Lung (tissue), 16 donors: ENCODE data around the gene CTSA. TPM values are rescaled to one million over a fixed set of nuclear protein-coding genes. Genes with fewer than 3 reads are reported as not detected.
A peak's percentile ranks its signal among the peaks of the same experiment; 100 is the strongest.

Experiments
- ATAC-seq: fragments of 200-7000 bp; cut with Tn5 transposase; one replicate; pipeline ENCODE4 v1.9.1; 2020; ENCODE audit warnings: moderate number of reproducible peaks; ENCODE audit not compliant: insufficient read depth, low FRiP score
- DNase-seq, 3 donors: peaks; one replicate each; pipeline ENCODE4 v3.0.0-alpha.2; 2013 to 2017
- H3K27ac ChIP-seq, 2 donors: one replicate each; pipeline ENCODE4 v1.5.1; 2013; ENCODE audit warnings: mild to moderate bottlenecking in 2 of 2, moderate library complexity in 2 of 2, control low read depth in 1 of 2, inconsistent platforms in 1 of 2, low read depth in 1 of 2, low read length in 1 of 2
- H3K27me3 ChIP-seq, 3 donors: one replicate each; pipeline ENCODE4 v1.5.1; 2013; ENCODE audit warnings: low read length in 2 of 3; ENCODE audit not compliant: control insufficient read depth in 3 of 3, insufficient read depth in 3 of 3
- H3K36me3 ChIP-seq, 4 donors: one replicate each; pipeline ENCODE4 v1.5.1; 2013; ENCODE audit warnings: low read length in 4 of 4, mild to moderate bottlenecking in 1 of 4, moderate library complexity in 1 of 4; ENCODE audit not compliant: control insufficient read depth in 4 of 4, insufficient read depth in 4 of 4
- H3K4me1 ChIP-seq, 5 donors: one replicate each; pipeline ENCODE4 v1.5.1; 2013; ENCODE audit warnings: low read length in 5 of 5, mild to moderate bottlenecking in 2 of 5, moderate library complexity in 1 of 5; ENCODE audit not compliant: control insufficient read depth in 5 of 5, insufficient read depth in 5 of 5
- H3K4me3 ChIP-seq: one replicate; pipeline ENCODE4 v1.5.1; 2013; ENCODE audit warnings: mild to moderate bottlenecking, control low read depth, moderate library complexity
- H3K9ac ChIP-seq, 2 donors: one replicate each; pipeline ENCODE4 v1.5.1; 2013; ENCODE audit warnings: low read length in 2 of 2, control low read depth in 1 of 2; ENCODE audit not compliant: insufficient read depth in 1 of 2
- H3K9me3 ChIP-seq, 4 donors: one replicate each; pipeline ENCODE4 v1.5.1; 2013; ENCODE audit warnings: low read length in 3 of 4, mild to moderate bottlenecking in 1 of 4, moderate library complexity in 1 of 4; ENCODE audit not compliant: control insufficient read depth in 4 of 4, insufficient read depth in 3 of 4
- CTCF ChIP-seq: IDR thresholded peaks from 2 replicates; pipeline ENCODE4 v1.5.1; 2012; ENCODE audit warnings: mild to moderate bottlenecking; ENCODE audit errors: control extremely low read depth, extremely low read depth
- WGBS, 2 donors: extraction: QIAGEN DNeasy Blood & Tissue Kit; methylation state at CpG; one replicate each; pipeline ENCODE4 v1.1.7; 2013; 5-methylcytosine and 5-hydroxymethylcytosine counted together
- long read RNA-seq, 5 donors: transcript quantifications; one replicate each; lab custom pipeline, GENCODE V29; 2026
- polyA plus RNA-seq, 2 donors: library from polyadenylated mRNA; stranded (reverse); fragments of 200-250 nt; gene quantifications; one replicate each; pipeline ENCODE4 v1.2.1, GENCODE V29; 2013
- total RNA-seq, 2 donors: library from RNA; depleted of rRNA in 1 of 2; stranded (reverse); fragments of >200 nt in 1 of 2; gene quantifications; one replicate each; pipeline ENCODE4 v1.2.1, GENCODE V29; 2014 to 2021
- donor health status: control.
- donor health status: control.
- donor health status: Bipolar disorder and iron deficiency.
- donor health status: healthy.
- donor health status: DM: yes; HTN: yes; CAD: no.

Gene CTSA
- total RNA-seq (100 to 1,000 TPM in 1 of 2 donors, 10 to 100 TPM in 1; 72.2 to 170 TPM), polyA plus RNA-seq (100 to 1,000 TPM; 109 to 247 TPM)
- long read RNA-seq, donor 1, transcript CTSA-204 (15 exons, 2,149 nt): major isoform, 7 of 69 reads
- long read RNA-seq, donor 1, transcript CTSA-207 (2 exons, 2,183 nt): minor isoform, 5 of 69 reads
- long read RNA-seq, donor 1, partial matches to known transcripts: 50 of 69 reads
- long read RNA-seq, donor 1, other reads (novel, unspliced or antisense): 0 of 69 reads
- long read RNA-seq, donor 2, partial matches to known transcripts: 29 of 35 reads
- long read RNA-seq, donor 2, other reads (novel, unspliced or antisense): 0 of 35 reads
- long read RNA-seq, donor 3, transcript CTSA-204 (15 exons, 2,149 nt): major isoform, 7 of 34 reads
- long read RNA-seq, donor 3, partial matches to known transcripts: 25 of 34 reads
- long read RNA-seq, donor 3, other reads (novel, unspliced or antisense): 0 of 34 reads
- long read RNA-seq, donor 4, partial matches to known transcripts: 18 of 24 reads
- long read RNA-seq, donor 4, other reads (novel, unspliced or antisense): 0 of 24 reads
- long read RNA-seq, donor 5, transcript CTSA-204 (15 exons, 2,149 nt): major isoform, 10 of 87 reads
- long read RNA-seq, donor 5, transcript CTSA-207 (2 exons, 2,183 nt): minor isoform, 6 of 87 reads
- long read RNA-seq, donor 5, partial matches to known transcripts: 32 of 87 reads
- long read RNA-seq, donor 5, other reads (novel, unspliced or antisense): 35 of 87 reads

GRCh38 chr20:45890985-45891983, at the start of gene CTSA, which contains the start of gene NEURL2:
CTSA (plus strand) TSS chr20:45891335; CDS start chr20:45891569, 234 bp downstream.
NEURL2 (minus strand) TSS chr20:45891208; CDS start chr20:45890991, 217 bp downstream.
- H3K9me3 ChIP-seq: no peaks in the 10 kb centered on the region
- peaks cover 0 to 14% (median 10%) of the 10 kb centered on the region in 5 donors for H3K4me1 ChIP-seq
- peak within 1 kb of the TSS; percentile 75 to 94 for H3K27ac ChIP-seq
- peaks cover 0 to 41% (median 17%) of the 10 kb centered on the region in 4 donors for H3K36me3 ChIP-seq
- ATAC-seq (peak; percentile 78), DNase-seq (peak; percentile 91 to 95 (median 92))
- WGBS, 2 donors: 1% methylated on average over 57 to 78 of the region's 78 CpGs
- H3K9ac ChIP-seq: peak within 1 kb of the TSS in 1 of 2 donors; percentile 46
- no peak for TF ChIP-seq CTCF
- no peaks in the 10 kb centered on the region for H3K27me3 ChIP-seq
- peak within 1 kb of the TSS; percentile 93 for H3K4me3 ChIP-seq

DNA sequence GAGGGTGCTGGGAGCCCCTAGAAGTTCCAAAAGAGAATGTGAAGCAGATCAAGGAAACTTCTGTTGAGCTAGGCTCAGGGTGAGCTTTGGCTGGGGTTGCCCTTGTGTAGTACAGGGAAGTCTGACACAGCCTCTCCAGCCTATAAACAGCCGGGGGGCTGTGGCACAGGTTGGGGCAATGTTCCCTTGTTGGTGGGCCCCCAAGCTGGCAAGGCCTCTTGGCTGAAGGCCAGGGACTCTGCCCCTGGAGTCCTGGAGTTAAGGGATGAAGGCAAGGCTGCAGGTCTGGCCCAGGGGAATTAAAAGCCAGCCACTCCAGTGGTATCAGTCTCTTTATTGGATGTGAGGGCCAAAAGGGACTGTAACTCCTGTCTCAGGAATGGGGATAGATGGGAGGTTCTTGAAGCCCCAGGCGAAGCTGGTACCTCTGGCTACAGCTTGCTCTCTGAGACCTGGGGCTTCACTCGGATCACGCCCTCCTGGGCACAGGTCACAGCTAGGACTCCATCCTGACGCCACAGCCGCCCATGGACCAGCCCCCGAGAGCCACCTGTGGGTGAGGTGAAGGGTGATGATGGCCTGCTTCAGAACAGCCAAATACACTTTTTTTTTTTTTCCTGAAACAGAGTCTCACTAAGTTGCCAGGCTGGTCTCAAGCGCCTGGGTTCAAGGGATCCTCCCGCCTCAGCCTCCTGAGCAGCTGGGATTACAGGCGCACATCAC, 49.6 kb upstream of the CTSA start:
- no peak for TF ChIP-seq CTCF
- Histone ChIP-seq H3K27ac (peak overlapping the region in 1 of 2 donors; percentile 1), H3K4me3 (no peak overlapping the region)

DNA sequence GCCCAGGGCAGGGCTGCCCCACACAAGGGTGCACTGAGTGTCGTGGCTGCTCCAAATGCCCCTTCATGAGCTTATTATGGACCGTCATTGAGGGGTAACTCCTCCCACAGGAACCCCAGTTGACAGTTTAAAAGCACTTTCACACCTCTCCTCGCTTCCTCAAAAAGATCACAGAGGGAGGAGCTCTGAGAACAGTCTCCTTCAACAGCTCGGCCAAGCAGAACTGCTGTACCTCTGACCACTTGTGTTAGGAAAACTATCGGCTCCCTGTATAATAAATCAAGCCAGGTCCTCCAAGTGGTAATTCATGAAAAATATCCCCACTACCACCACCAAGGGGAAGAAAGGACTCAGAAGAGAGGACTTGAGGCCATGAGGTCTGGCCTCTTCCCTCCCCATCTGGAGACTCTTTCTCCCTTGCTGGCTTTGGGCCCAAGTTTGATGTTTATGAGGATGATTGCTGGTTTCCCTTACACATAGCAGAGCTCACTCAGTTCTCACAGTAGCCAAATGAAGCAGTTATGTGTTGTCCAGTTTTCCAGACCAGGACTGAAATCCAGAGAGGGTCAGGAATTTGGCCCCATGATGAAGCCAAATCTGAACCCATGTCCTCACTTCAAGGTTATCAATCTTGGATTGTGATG, 48.8 kb upstream of the CTSA start:
- H3K9me3 ChIP-seq: no peaks in the 10 kb centered on the region
- 22 to 36% methylated on average over 5 of the region's 5 CpGs for WGBS, 2 donors
- H3K27ac ChIP-seq: peak overlapping the region in 1 of 2 donors; percentile 1
- TF ChIP-seq CTCF: no peak
- peak in 1 of 3 donors; percentile 48 for DNase-seq
- H3K4me1 ChIP-seq: peaks cover 0 to 5% (median 0%) of the 10 kb centered on the region in 5 donors
- no peak overlapping the region for H3K9ac ChIP-seq
- peaks cover 21 to 47% (median 33%) of the 10 kb centered on the region in 4 donors for H3K36me3 ChIP-seq
- H3K27me3 ChIP-seq: no peaks in the 10 kb centered on the region
- ATAC-seq: no peak
- H3K4me3 ChIP-seq: no peak overlapping the region

More for the DNA sequence above, 49.6 kb upstream of the CTSA start:
- ATAC-seq: no peak
- H3K9me3 ChIP-seq: no peaks in the 10 kb centered on the region
- 95% methylated on average over 10 of the region's 10 CpGs for WGBS, 2 donors
- peaks cover 21 to 43% (median 30%) of the 10 kb centered on the region in 4 donors for H3K36me3 ChIP-seq
- no peak overlapping the region for H3K9ac ChIP-seq
- H3K4me1 ChIP-seq: peaks cover 0 to 8% (median 2%) of the 10 kb centered on the region in 5 donors
- DNase-seq: no peak
- no peaks in the 10 kb centered on the region for H3K27me3 ChIP-seq
